Adrenal gland (tissue), 12 donors: ENCODE measurements around the gene ARHGAP10. TPM values are rescaled to one million over a fixed set of nuclear protein-coding genes. Genes with fewer than 3 reads are reported as not detected.

Experiments
- DNase-seq, 7 donors: peaks; one replicate each; pipeline ENCODE4 v3.0.0-alpha.2; 2019 to 2020
- H3K27ac ChIP-seq, 5 donors: fragments of 200-600 bp; sonication (generic) in 4 of 5; 1 replicate in 3 of 5; 2 replicates in 2 of 5; pipeline versions ENCODE4 v1.5.1 to v1.8.0; 2016 to 2020; ENCODE audit warnings: mild to moderate bottlenecking in 1 of 5
- H3K27me3 ChIP-seq: fragments of 200-600 bp; 2 replicates; pipeline ENCODE4 v1.8.0; 2021
- H3K36me3 ChIP-seq, 2 donors: fragments of 200-600 bp; replicated peaks in 1 of 2; 1 replicate in 1 of 2; 2 replicates in 1 of 2; pipeline versions ENCODE4 v1.5.1 to v1.8.0; 2018 to 2022
- H3K4me1 ChIP-seq, 2 donors: fragments of 200-600 bp; replicated peaks in 1 of 2; 1 replicate in 1 of 2; 2 replicates in 1 of 2; pipeline versions ENCODE4 v1.5.1 to v1.8.0; 2018 to 2021
- H3K4me3 ChIP-seq, 4 donors: fragments of 200-600 bp; sonication (generic) in 3 of 4; one replicate each; pipeline ENCODE4 v1.5.1; 2016 to 2018
- H3K9me3 ChIP-seq, 3 donors: fragments of 200-600 bp; sonication (generic) in 1 of 3; replicated peaks in 1 of 3; 1 replicate in 2 of 3; 2 replicates in 1 of 3; pipeline versions ENCODE4 v1.5.1 to v1.8.0; 2016 to 2021
- POLR2A ChIP-seq, 2 donors: fragments of 450-650 bp; IDR thresholded peaks; one replicate each; pipeline ENCODE4 v1.6.1; 2017; ENCODE audit warnings: antibody characterized with exemption in 2 of 2, mild to moderate bottlenecking in 2 of 2, moderate library complexity in 1 of 2
- WGBS, 4 donors: extraction: QIAGEN DNeasy Blood & Tissue Kit in 2 of 4; methylation state at CpG; one replicate each; pipeline versions ENCODE4 v1.1.5 to v1.1.7; 2013 to 2017; 5-methylcytosine and 5-hydroxymethylcytosine counted together
- intact Hi-C, 2 donors: fragments of 100-400 bp; cut with DNase I; formaldehyde crosslinking; loops; one replicate each; pipeline versions ENCODE4 v1.14.1 to v1.15.0; 2022 to 2023
- polyA plus RNA-seq, 3 donors: library from polyadenylated mRNA; stranded (reverse); fragments of 200-250 nt in 2 of 3; fragments of 350-450 nt in 1 of 3; fragmentation: Illumina TruSeq in 1 of 3; extraction: RNeasy Lipid Tissue Mini Kit (QIAGEN cat#74804) in 1 of 3; gene quantifications; one replicate each; pipeline ENCODE4 v1.2.3, GENCODE V29; 2013 to 2014
- total RNA-seq, 9 donors: library from RNA; depleted of rRNA in 4 of 9; stranded (reverse); fragments of >200 nt in 4 of 9; fragments of 120-200 nt in 1 of 9; fragmentation: NEBNext Ultra II Directional in 1 of 9; extraction: Animal tissue kit (Norgen Biotek cat#: 25700) in 1 of 9; gene quantifications; one replicate each; pipeline versions ENCODE4 v1.1.0 to v1.2.4, GENCODE V29; 2013 to 2023
- TF ChIP-seq, protein P1 (sequence below), 6 experiments: fragments of 450-650 bp in 4 of 6; fragments of 200-600 bp in 2 of 6; sonication (generic) in 1 of 6; IDR thresholded peaks; 1 replicate in 5 of 6; 2 replicates in 1 of 6; pipeline versions ENCODE4 v1.5.1 to v1.8.0; 2016 to 2021; ENCODE audit warnings: antibody characterized with exemption in 6 of 6, mild to moderate bottlenecking in 2 of 6, moderate library complexity in 1 of 6
- donor health status: healthy with polysubstance abuse.
- donor health status: Bipolar disorder and iron deficiency.
- donor health status: DM: yes; HTN: yes; CAD: no.
- donor health status: DM: no; HTN: no; CAD: no.
- donor health status: DM: no; HTN: no; CAD: no.
- donor health status: DM: yes; HTN: yes; CAD: no.

The ARHGAP10 gene
- total and polyA plus RNA-seq, 12 donors: 7.0 to 40.8 (median 22.1) TPM

- Histone ChIP-seq H3K27me3 (no peaks in the 10 kb centered on the region), H3K9me3 (no peaks in the 10 kb centered on the region), H3K4me1 (peaks cover 0 to 5% of the 10 kb centered on the region in 2 donors), H3K4me3 (no peak overlapping the region), H3K36me3 (peaks cover 0 to 6% of the 10 kb centered on the region in 2 donors), H3K27ac (no peak overlapping the region)
- no peak for DNase-seq
- WGBS, 4 donors: 67 to 84% (median 73%) methylated on average over 10 of the region's 10 CpGs
- intact Hi-C loops: no loop called here
- no peak for TF ChIP-seq POLR2A (IDR thresholded peaks at IDR 0.05)
Observed at GRCh38 chr4:148059617-148060180, 327.8 kb downstream of the ARHGAP10 start.

GRCh38 chr4:148060264-148061140 is 328.6 kb downstream of the ARHGAP10 start:
- no peaks in the 10 kb centered on the region for H3K27me3 ChIP-seq
- peaks cover 0 to 5% of the 10 kb centered on the region in 2 donors for H3K4me1 ChIP-seq
- no peak overlapping the region for H3K27ac ChIP-seq
- peaks cover 0 to 6% of the 10 kb centered on the region in 2 donors for H3K36me3 ChIP-seq
- no peak for TF ChIP-seq POLR2A (IDR thresholded peaks at IDR 0.05)
- TF ChIP-seq, protein P1, sequence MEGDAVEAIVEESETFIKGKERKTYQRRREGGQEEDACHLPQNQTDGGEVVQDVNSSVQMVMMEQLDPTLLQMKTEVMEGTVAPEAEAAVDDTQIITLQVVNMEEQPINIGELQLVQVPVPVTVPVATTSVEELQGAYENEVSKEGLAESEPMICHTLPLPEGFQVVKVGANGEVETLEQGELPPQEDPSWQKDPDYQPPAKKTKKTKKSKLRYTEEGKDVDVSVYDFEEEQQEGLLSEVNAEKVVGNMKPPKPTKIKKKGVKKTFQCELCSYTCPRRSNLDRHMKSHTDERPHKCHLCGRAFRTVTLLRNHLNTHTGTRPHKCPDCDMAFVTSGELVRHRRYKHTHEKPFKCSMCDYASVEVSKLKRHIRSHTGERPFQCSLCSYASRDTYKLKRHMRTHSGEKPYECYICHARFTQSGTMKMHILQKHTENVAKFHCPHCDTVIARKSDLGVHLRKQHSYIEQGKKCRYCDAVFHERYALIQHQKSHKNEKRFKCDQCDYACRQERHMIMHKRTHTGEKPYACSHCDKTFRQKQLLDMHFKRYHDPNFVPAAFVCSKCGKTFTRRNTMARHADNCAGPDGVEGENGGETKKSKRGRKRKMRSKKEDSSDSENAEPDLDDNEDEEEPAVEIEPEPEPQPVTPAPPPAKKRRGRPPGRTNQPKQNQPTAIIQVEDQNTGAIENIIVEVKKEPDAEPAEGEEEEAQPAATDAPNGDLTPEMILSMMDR (IDR thresholded peaks at IDR 0.05): no peak
- no peak overlapping the region for H3K4me3 ChIP-seq
- intact Hi-C loops: no loop called here
- no peaks in the 10 kb centered on the region for H3K9me3 ChIP-seq
- no peak for DNase-seq
- 78 to 84% (median 81%) methylated on average over 13 of the region's 13 CpGs for WGBS, 4 donors

GRCh38 chr4:148061141-148061481 is 329.2 kb downstream of the ARHGAP10 start:
- intact Hi-C loops: no loop called here
- TF ChIP-seq POLR2A (IDR thresholded peaks at IDR 0.05): no peak
- TF ChIP-seq, protein P1 (IDR thresholded peaks at IDR 0.05): no peak
- WGBS, 4 donors: 36 to 47% (median 42%) methylated on average over 4 of the region's 4 CpGs
- no peaks in the 10 kb centered on the region for H3K27me3 ChIP-seq
- DNase-seq: no peak
- peaks cover 0 to 6% of the 10 kb centered on the region in 2 donors for H3K36me3 ChIP-seq
- H3K4me3 ChIP-seq: no peak overlapping the region
- no peaks in the 10 kb centered on the region for H3K9me3 ChIP-seq
- H3K27ac ChIP-seq: no peak overlapping the region
- H3K4me1 ChIP-seq: peaks cover 0 to 5% of the 10 kb centered on the region in 2 donors

GRCh38 chr4:148061795-148062194 is 329.9 kb downstream of the ARHGAP10 start:
- no peak for TF ChIP-seq POLR2A (IDR thresholded peaks at IDR 0.05)
- TF ChIP-seq, protein P1 (IDR thresholded peaks at IDR 0.05): no peak
- intact Hi-C loops: no loop called here
- DNase-seq: no peak
- Histone ChIP-seq H3K9me3 (no peaks in the 10 kb centered on the region), H3K27me3 (no peaks in the 10 kb centered on the region), H3K4me3 (no peak overlapping the region), H3K36me3 (peaks cover 0 to 6% of the 10 kb centered on the region in 2 donors), H3K4me1 (peaks cover 0 to 3% of the 10 kb centered on the region in 2 donors), H3K27ac (no peak overlapping the region)
- 68 to 75% (median 72%) methylated on average over 8 of the region's 8 CpGs for WGBS, 4 donors
